SK-N-SH (cell line): ENCODE data around the gene DCAF8. TPM values are rescaled to one million over a fixed set of nuclear protein-coding genes. Genes with fewer than 3 reads are reported as not detected.

Experiments used
- CHD2 ChIP-seq: fragments of 150-350 bp; IDR thresholded peaks from 2 replicates; pipeline ENCODE4 v1.6.1; 2018; ENCODE audit warnings: low read length; ENCODE audit not compliant: partially characterized antibody
- ELF1 ChIP-seq: IDR thresholded peaks from 2 replicates; pipeline ENCODE4 v1.4.0; 2012
- FOSL2 ChIP-seq: IDR thresholded peaks from 2 replicates; pipeline ENCODE4 v1.4.0; 2012; ENCODE audit warnings: low read depth, mild to moderate bottlenecking, moderate library complexity, borderline replicate concordance
- FOXJ3 ChIP-seq: sonication (generic); formaldehyde crosslinking; IDR thresholded peaks from 2 replicates; pipeline ENCODE4 v1.5.1; 2020; ENCODE audit warnings: mild to moderate bottlenecking, missing genetic modification reagents
- FOXM1 ChIP-seq: IDR thresholded peaks from 2 replicates; pipeline ENCODE4 v1.4.0; 2012; ENCODE audit warnings: low read depth, mild to moderate bottlenecking
- GATA2 ChIP-seq: sonication (generic); formaldehyde crosslinking; IDR thresholded peaks from 2 replicates; pipeline ENCODE4 v1.5.0; 2020; ENCODE audit warnings: mild to moderate bottlenecking, missing genetic modification reagents
- JUND ChIP-seq: IDR thresholded peaks from 2 replicates; pipeline ENCODE4 v1.4.0; 2012
- MEF2A ChIP-seq: IDR thresholded peaks from 2 replicates; pipeline ENCODE4 v1.4.0; 2012; ENCODE audit warnings: low read depth, borderline replicate concordance
- MXI1 ChIP-seq: IDR thresholded peaks from 2 replicates; pipeline ENCODE4 v1.6.1; 2012; ENCODE audit warnings: mild to moderate bottlenecking, low read depth, low read length, improper control_type of control experiment
- NFIC ChIP-seq: IDR thresholded peaks from 2 replicates; pipeline ENCODE4 v1.4.0; 2012; ENCODE audit warnings: borderline replicate concordance
- NRF1 ChIP-seq: IDR thresholded peaks from 2 replicates; pipeline ENCODE4 v1.6.1; 2012; ENCODE audit warnings: low read depth, mild to moderate bottlenecking, low read length
- RCOR1 ChIP-seq: fragments of 150-350 bp; IDR thresholded peaks from 2 replicates; pipeline ENCODE4 v1.6.1; 2017; ENCODE audit warnings: antibody characterized with exemption, low read length
- RFX5 ChIP-seq: IDR thresholded peaks from 2 replicates; pipeline ENCODE4 v1.6.1; 2012; ENCODE audit warnings: mild to moderate bottlenecking, improper control_type of control experiment, low read length
- RXRA ChIP-seq: IDR thresholded peaks from 2 replicates; pipeline ENCODE4 v1.4.0; 2012; ENCODE audit warnings: low read depth, mild to moderate bottlenecking, borderline replicate concordance
- SIN3A ChIP-seq: IDR thresholded peaks from 2 replicates; pipeline ENCODE4 v1.6.1; 2012; ENCODE audit warnings: low read depth, mild to moderate bottlenecking, low read length, moderate library complexity, borderline replicate concordance
- SMC3 ChIP-seq: IDR thresholded peaks from 2 replicates; pipeline ENCODE4 v1.6.1; 2012; ENCODE audit warnings: low read depth, low read length, improper control_type of control experiment
- TCF12 ChIP-seq: IDR thresholded peaks from 2 replicates; pipeline ENCODE4 v1.4.0; 2012
- TEAD4 ChIP-seq: IDR thresholded peaks from 2 replicates; pipeline ENCODE4 v1.4.0; 2012; ENCODE audit warnings: mild to moderate bottlenecking, borderline replicate concordance; ENCODE audit not compliant: insufficient read depth
- YY1 ChIP-seq: IDR thresholded peaks from 2 replicates; pipeline ENCODE4 v1.4.0; 2012; ENCODE audit warnings: low read depth, mild to moderate bottlenecking
- polyA plus RNA-seq, 3 experiments: library from polyadenylated mRNA; depleted of rRNA; stranded (reverse); fragments of >200 nt; gene quantifications; 2 replicates each; pipeline ENCODE4 v1.2.3, GENCODE V29; 2012
- TF ChIP-seq, protein P1 (sequence below): IDR thresholded peaks from 2 replicates; pipeline ENCODE4 v1.4.0; 2012; ENCODE audit warnings: low read depth, borderline replicate concordance
- TF ChIP-seq, protein P2 (sequence below): fragments of 150-350 bp; IDR thresholded peaks from 2 replicates; pipeline ENCODE4 v1.6.1; 2016; ENCODE audit warnings: mild to moderate bottlenecking, low read depth, low read length
- TF ChIP-seq, protein P3 (sequence below): fragments of 200-600 bp; sonication (generic); IDR thresholded peaks from 2 replicates; pipeline ENCODE4 v1.6.1; 2017; ENCODE audit warnings: antibody characterized with exemption, mild to moderate bottlenecking, moderate library complexity
- TF ChIP-seq, protein P4 (sequence below): fragments of 150-350 bp; IDR thresholded peaks from 2 replicates; pipeline ENCODE4 v1.6.1; 2017; ENCODE audit warnings: antibody characterized with exemption, low read length, low read depth, borderline replicate concordance
- TF ChIP-seq, protein P5 (sequence below): IDR thresholded peaks from 2 replicates; pipeline ENCODE4; 2012
- TF ChIP-seq, protein P6 (sequence below): IDR thresholded peaks from 2 replicates; pipeline ENCODE4 v1.4.0; 2012; ENCODE audit warnings: low read depth

The DCAF8 gene
- polyA plus RNA-seq, 1 of the 3 experiments (the other 2 are of a cell fraction), result 108 TPM

DNA sequence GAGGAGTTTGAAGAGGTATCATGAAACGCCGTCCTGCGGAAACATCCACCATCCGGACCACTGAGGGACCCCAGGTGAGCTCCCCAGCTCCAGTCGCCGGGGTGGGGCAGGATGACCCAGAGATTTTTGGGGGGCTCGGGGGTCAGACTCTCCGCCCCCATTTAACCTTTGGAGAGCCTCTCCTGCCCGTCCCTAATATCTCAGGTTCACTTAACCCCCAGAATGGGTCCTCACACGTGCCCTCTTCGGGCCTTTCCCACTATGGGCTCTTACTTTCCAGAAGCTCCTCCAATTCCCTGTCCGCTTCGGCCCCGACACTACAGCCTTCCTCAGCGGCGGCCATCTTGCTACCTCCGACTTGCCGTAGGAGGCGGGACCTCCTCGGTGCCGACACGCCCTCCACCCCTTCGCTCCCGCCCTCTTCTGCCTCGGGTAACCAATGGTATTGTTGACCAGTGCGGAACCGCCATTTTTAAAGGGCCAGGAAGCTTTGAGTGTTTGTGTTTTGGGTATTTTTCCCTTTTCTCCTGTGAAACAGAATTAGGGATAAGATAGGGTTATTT lies 22.5 kb upstream of the DCAF8 start, which contains the start of gene PEX19 (continued):
- TF ChIP-seq MXI1, result peak; percentile 95
- no peak for TF ChIP-seq RXRA
- TF ChIP-seq MEF2A, result no peak
- no peak for TF ChIP-seq FOXM1
- 0 out of 2 replicates have a peak, but pooled peaks have one; percentile 19 for TF ChIP-seq FOXJ3 (CRISPR knock-in tag)
- TF ChIP-seq SMC3, result no peak
- no peak for TF ChIP-seq GATA2 (CRISPR knock-in tag)
- TF ChIP-seq FOSL2, result no peak
- TF ChIP-seq, protein P1, sequence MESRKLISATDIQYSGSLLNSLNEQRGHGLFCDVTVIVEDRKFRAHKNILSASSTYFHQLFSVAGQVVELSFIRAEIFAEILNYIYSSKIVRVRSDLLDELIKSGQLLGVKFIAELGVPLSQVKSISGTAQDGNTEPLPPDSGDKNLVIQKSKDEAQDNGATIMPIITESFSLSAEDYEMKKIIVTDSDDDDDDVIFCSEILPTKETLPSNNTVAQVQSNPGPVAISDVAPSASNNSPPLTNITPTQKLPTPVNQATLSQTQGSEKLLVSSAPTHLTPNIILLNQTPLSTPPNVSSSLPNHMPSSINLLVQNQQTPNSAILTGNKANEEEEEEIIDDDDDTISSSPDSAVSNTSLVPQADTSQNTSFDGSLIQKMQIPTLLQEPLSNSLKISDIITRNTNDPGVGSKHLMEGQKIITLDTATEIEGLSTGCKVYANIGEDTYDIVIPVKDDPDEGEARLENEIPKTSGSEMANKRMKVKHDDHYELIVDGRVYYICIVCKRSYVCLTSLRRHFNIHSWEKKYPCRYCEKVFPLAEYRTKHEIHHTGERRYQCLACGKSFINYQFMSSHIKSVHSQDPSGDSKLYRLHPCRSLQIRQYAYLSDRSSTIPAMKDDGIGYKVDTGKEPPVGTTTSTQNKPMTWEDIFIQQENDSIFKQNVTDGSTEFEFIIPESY, result 0 out of 2 replicates have a peak, but pooled peaks have one; percentile 34
- no peak for TF ChIP-seq TEAD4
- 0 out of 2 replicates have a peak, but pooled peaks have one; percentile 27 for TF ChIP-seq RFX5
- TF ChIP-seq, protein P2, sequence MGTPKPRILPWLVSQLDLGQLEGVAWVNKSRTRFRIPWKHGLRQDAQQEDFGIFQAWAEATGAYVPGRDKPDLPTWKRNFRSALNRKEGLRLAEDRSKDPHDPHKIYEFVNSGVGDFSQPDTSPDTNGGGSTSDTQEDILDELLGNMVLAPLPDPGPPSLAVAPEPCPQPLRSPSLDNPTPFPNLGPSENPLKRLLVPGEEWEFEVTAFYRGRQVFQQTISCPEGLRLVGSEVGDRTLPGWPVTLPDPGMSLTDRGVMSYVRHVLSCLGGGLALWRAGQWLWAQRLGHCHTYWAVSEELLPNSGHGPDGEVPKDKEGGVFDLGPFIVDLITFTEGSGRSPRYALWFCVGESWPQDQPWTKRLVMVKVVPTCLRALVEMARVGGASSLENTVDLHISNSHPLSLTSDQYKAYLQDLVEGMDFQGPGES, result peak; percentile 35; the same call in 1 of the 2 replicates
- TF ChIP-seq ELF1, result peak; percentile 41; the same call in 1 of the 2 replicates
- peak; percentile 99 for TF ChIP-seq SIN3A
- TF ChIP-seq, protein P3, sequence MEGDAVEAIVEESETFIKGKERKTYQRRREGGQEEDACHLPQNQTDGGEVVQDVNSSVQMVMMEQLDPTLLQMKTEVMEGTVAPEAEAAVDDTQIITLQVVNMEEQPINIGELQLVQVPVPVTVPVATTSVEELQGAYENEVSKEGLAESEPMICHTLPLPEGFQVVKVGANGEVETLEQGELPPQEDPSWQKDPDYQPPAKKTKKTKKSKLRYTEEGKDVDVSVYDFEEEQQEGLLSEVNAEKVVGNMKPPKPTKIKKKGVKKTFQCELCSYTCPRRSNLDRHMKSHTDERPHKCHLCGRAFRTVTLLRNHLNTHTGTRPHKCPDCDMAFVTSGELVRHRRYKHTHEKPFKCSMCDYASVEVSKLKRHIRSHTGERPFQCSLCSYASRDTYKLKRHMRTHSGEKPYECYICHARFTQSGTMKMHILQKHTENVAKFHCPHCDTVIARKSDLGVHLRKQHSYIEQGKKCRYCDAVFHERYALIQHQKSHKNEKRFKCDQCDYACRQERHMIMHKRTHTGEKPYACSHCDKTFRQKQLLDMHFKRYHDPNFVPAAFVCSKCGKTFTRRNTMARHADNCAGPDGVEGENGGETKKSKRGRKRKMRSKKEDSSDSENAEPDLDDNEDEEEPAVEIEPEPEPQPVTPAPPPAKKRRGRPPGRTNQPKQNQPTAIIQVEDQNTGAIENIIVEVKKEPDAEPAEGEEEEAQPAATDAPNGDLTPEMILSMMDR, result no peak
- TF ChIP-seq, protein P4, sequence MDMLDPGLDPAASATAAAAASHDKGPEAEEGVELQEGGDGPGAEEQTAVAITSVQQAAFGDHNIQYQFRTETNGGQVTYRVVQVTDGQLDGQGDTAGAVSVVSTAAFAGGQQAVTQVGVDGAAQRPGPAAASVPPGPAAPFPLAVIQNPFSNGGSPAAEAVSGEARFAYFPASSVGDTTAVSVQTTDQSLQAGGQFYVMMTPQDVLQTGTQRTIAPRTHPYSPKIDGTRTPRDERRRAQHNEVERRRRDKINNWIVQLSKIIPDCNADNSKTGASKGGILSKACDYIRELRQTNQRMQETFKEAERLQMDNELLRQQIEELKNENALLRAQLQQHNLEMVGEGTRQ, result no peak
- no peak for TF ChIP-seq RCOR1
- TF ChIP-seq, protein P5, sequence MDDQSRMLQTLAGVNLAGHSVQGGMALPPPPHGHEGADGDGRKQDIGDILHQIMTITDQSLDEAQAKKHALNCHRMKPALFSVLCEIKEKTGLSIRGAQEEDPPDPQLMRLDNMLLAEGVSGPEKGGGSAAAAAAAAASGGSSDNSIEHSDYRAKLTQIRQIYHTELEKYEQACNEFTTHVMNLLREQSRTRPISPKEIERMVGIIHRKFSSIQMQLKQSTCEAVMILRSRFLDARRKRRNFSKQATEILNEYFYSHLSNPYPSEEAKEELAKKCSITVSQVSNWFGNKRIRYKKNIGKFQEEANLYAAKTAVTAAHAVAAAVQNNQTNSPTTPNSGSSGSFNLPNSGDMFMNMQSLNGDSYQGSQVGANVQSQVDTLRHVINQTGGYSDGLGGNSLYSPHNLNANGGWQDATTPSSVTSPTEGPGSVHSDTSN, result no peak
- TF ChIP-seq JUND, result no peak
- no peak for TF ChIP-seq TCF12
- no peak for TF ChIP-seq NFIC
- TF ChIP-seq NRF1, result no peak
- TF ChIP-seq, protein P6, sequence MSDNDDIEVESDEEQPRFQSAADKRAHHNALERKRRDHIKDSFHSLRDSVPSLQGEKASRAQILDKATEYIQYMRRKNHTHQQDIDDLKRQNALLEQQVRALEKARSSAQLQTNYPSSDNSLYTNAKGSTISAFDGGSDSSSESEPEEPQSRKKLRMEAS, result peak; percentile 47; the same call in 1 of the 2 replicates
- no peak for TF ChIP-seq CHD2
- TF ChIP-seq YY1, result peak; percentile 98
